ENCODE data around the gene HAGHL.

The HAGHL gene

DNA sequence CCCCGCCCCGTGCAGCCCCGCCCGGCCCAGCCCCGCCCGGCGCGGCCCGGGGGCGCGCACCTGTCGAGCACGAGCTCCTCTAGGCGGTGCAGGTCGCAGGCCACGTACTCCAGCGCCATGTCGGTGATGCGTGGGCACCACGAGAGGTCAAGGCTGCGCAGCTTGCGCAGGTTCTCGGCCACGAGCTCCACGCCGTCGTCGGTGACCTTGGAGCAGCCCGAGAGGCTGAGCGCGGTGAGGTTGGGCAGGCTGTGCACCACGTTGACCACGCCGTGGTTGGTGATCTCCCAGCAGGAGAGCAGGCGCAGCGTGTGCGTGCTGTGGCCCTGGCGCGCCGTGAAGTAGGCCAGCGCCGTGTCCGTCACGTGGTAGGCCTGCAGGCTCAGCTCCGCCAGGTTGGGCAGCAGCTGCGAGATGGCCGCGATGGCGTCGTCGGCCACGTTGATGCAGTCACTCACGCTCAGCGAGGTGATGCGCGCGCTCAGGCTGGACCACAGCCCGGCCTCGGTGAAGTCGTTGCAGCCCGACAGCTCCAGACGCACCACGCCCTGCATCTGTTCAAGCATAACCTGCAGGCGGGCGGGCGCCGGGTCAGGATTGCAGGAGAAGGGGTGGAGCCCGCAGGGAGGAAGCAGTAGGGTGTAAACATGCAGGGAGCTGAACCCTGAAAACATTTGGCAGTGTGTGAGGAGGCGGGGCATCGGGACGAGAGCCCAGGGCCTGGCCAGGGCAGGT is 31.4 kb upstream of the HAGHL start:
- peaks cover 6% of the 10 kb centered on the region; the same call in 1 of the 2 replicates for H3K27me3 ChIP-seq (ENCODE audit: low read depth)
- H3K4me3 ChIP-seq = peak overlapping the region; percentile 38
- in situ Hi-C loops (cut with MboI; ENCODE audit: low sequenced_read_pairs) = no loop called here
- DNase-seq (ENCODE audit: low spot score in 2 of 2) = peak in 1 of 2 experiments; percentile 74
- peaks cover 9% of the 10 kb centered on the region for H3K4me1 ChIP-seq
- H3K9me3 ChIP-seq = no peaks in the 10 kb centered on the region
- no peaks in the 10 kb centered on the region for H3K36me3 ChIP-seq (replicated peaks)

- peaks cover 11% of the 10 kb centered on the region for H3K4me1 ChIP-seq
- DNase-seq (ENCODE audit: low spot score in 2 of 2) = no peak
- no peak overlapping the region for H3K4me3 ChIP-seq
- H3K27me3 ChIP-seq (ENCODE audit: low read depth) = peaks cover 25% of the 10 kb centered on the region
- no peaks in the 10 kb centered on the region for H3K36me3 ChIP-seq (replicated peaks)
- in situ Hi-C loops (cut with MboI; ENCODE audit: low sequenced_read_pairs) = no loop called here
- H3K9me3 ChIP-seq = no peaks in the 10 kb centered on the region
These were observed 27.8 kb upstream of the HAGHL start for GRCh38 chr16:698911-699671.

- Histone ChIP-seq H3K27me3 (ENCODE audit: low read depth) (peaks cover 25% of the 10 kb centered on the region), H3K36me3 (replicated peaks) (no peaks in the 10 kb centered on the region), H3K4me1 (peaks cover 4% of the 10 kb centered on the region), H3K9me3 (no peaks in the 10 kb centered on the region), H3K4me3 (no peak overlapping the region)
- peak in 1 of 2 experiments; percentile 66 for DNase-seq (ENCODE audit: low spot score in 2 of 2)
- in situ Hi-C loops (cut with MboI; ENCODE audit: low sequenced_read_pairs) = no loop called here
These were observed 26.0 kb upstream of the HAGHL start for GRCh38 chr16:700684-701584.

DNA sequence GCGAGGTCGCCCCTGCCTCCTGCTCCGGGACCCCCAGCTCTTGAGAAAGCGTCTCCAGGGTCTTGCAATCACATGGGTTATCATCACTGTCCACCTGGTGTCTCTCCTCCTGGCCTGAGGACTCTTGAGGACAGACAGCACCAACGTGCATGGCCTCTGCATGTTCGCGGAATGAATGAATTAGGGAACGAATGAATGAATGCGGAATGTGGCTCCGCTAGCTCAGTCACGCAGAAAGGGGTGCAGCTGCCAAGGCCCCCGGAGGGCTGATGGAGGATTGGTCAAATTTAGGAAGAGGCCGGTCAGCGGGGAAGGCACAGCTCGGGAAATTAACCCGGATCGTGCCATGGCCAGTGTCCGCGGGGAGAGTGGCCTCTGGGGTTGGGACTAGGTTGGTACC is 24.6 kb upstream of the HAGHL start:
- Histone ChIP-seq H3K4me3 (no peak overlapping the region), H3K27me3 (ENCODE audit: low read depth) (peaks cover 38% of the 10 kb centered on the region), H3K9me3 (no peaks in the 10 kb centered on the region), H3K36me3 (replicated peaks) (no peaks in the 10 kb centered on the region), H3K4me1 (peaks cover 3% of the 10 kb centered on the region; the same call in 1 of the 2 replicates)
- in situ Hi-C loops (cut with MboI; ENCODE audit: low sequenced_read_pairs) = no loop called here
- no peak for DNase-seq (ENCODE audit: low spot score in 2 of 2)

DNA sequence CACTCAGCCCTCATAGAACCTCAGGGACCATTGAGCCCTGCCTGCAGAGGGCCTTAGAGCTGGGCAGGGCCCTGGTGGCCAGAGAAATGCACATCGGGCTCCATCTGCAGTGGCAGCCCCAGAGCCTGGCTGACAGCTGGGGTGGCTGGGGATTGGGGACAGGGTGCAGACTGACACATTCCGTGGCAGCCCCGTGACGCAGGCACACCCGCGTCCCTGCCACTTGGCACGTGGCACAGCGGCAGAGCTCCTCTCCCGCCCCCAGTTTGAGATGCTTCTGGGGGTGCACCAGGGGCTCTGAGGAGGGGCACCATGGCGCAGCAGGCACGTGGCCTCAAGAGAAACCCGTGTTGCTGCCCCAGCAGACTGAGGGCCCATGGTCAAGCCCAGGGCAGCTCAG is 23.5 kb upstream of the HAGHL start:
- no peaks in the 10 kb centered on the region for H3K36me3 ChIP-seq (replicated peaks)
- in situ Hi-C loops (cut with MboI; ENCODE audit: low sequenced_read_pairs) = no loop called here
- H3K4me1 ChIP-seq = peaks cover 3% of the 10 kb centered on the region; the same call in 1 of the 2 replicates
- no peak for DNase-seq (ENCODE audit: low spot score in 2 of 2)
- H3K4me3 ChIP-seq = no peak overlapping the region
- H3K27me3 ChIP-seq (ENCODE audit: low read depth) = peaks cover 39% of the 10 kb centered on the region
- no peaks in the 10 kb centered on the region for H3K9me3 ChIP-seq

GRCh38 chr16:704047-704446 is 22.9 kb upstream of the HAGHL start:
- in situ Hi-C loops (cut with MboI; ENCODE audit: low sequenced_read_pairs) = no loop called here
- DNase-seq (ENCODE audit: low spot score in 2 of 2) = no peak
- Histone ChIP-seq H3K9me3 (no peaks in the 10 kb centered on the region), H3K27me3 (ENCODE audit: low read depth) (peaks cover 43% of the 10 kb centered on the region), H3K4me3 (no peak overlapping the region; the same call in 1 of the 2 replicates), H3K36me3 (replicated peaks) (no peaks in the 10 kb centered on the region), H3K4me1 (peaks cover 3% of the 10 kb centered on the region; the same call in 1 of the 2 replicates)

- Histone ChIP-seq H3K36me3 (replicated peaks) (no peaks in the 10 kb centered on the region), H3K9me3 (no peaks in the 10 kb centered on the region), H3K4me1 (peaks cover 3% of the 10 kb centered on the region; the same call in 1 of the 2 replicates), H3K27me3 (ENCODE audit: low read depth) (peaks cover 43% of the 10 kb centered on the region), H3K4me3 (peak overlapping the region; percentile 45)
- DNase-seq (ENCODE audit: low spot score in 2 of 2) = no peak
- in situ Hi-C loops (cut with MboI; ENCODE audit: low sequenced_read_pairs) = no loop called here
These were observed 22.1 kb upstream of the HAGHL start for GRCh38 chr16:704552-705380.

- DNase-seq (ENCODE audit: low spot score in 2 of 2) = peak; percentile 42 to 76
- in situ Hi-C loops (cut with MboI; ENCODE audit: low sequenced_read_pairs) = no loop called here
- H3K4me3 ChIP-seq = peak within 1 kb of the TSS; percentile 45
- H3K27me3 ChIP-seq (ENCODE audit: low read depth) = peaks cover 37% of the 10 kb centered on the region
- no peaks in the 10 kb centered on the region for H3K36me3 ChIP-seq (replicated peaks)
- H3K9me3 ChIP-seq = no peaks in the 10 kb centered on the region
- H3K4me1 ChIP-seq = peaks cover 3% of the 10 kb centered on the region; the same call in 1 of the 2 replicates
These were observed 21.3 kb upstream of the HAGHL start, which contains the start of gene FBXL16 for GRCh38 chr16:705431-706188. TSS of gene FBXL16 (minus strand) at chr16:705801. CDS start at chr16:697405, 8,396 bp downstream.

GRCh38 chr16:706189-707061 is 20.5 kb upstream of the HAGHL start:
- Histone ChIP-seq H3K4me1 (no peaks in the 10 kb centered on the region; the same call in 1 of the 2 replicates), H3K36me3 (replicated peaks) (no peaks in the 10 kb centered on the region), H3K27me3 (ENCODE audit: low read depth) (peaks cover 29% of the 10 kb centered on the region), H3K4me3 (peak overlapping the region; percentile 21), H3K9me3 (no peaks in the 10 kb centered on the region)
- in situ Hi-C loops (cut with MboI; ENCODE audit: low sequenced_read_pairs) = no loop called here
- peak in 1 of 2 experiments; percentile 31 for DNase-seq (ENCODE audit: low spot score in 2 of 2)

GRCh38 chr16:707062-707538 is 19.8 kb upstream of the HAGHL start:
- in situ Hi-C loops (cut with MboI; ENCODE audit: low sequenced_read_pairs) = no loop called here
- H3K27me3 ChIP-seq (ENCODE audit: low read depth) = peaks cover 23% of the 10 kb centered on the region
- H3K4me3 ChIP-seq = no peak overlapping the region

GRCh38 chr16:708019-708418 is 18.9 kb upstream of the HAGHL start:
- in situ Hi-C loops (cut with MboI; ENCODE audit: low sequenced_read_pairs) = no loop called here

More at GRCh38 chr16:707062-707538, 19.8 kb upstream of the HAGHL start:
- Histone ChIP-seq H3K4me1 (no peaks in the 10 kb centered on the region; the same call in 1 of the 2 replicates), H3K9me3 (no peaks in the 10 kb centered on the region), H3K36me3 (replicated peaks) (no peaks in the 10 kb centered on the region)
- no peak for DNase-seq (ENCODE audit: low spot score in 2 of 2)

More at GRCh38 chr16:708019-708418, 18.9 kb upstream of the HAGHL start:
- Histone ChIP-seq H3K4me3 (no peak overlapping the region), H3K4me1 (peaks cover 4% of the 10 kb centered on the region; the same call in 1 of the 2 replicates), H3K9me3 (no peaks in the 10 kb centered on the region), H3K27me3 (ENCODE audit: low read depth) (peaks cover 18% of the 10 kb centered on the region), H3K36me3 (replicated peaks) (no peaks in the 10 kb centered on the region)
- DNase-seq (ENCODE audit: low spot score in 2 of 2) = no peak
